Mesendoderm (in vitro differentiated cells): ENCODE measurements around the gene CYTH3.
"Not testable (repeated sequence)": the region's sequence is repeated elsewhere in the genome, so short reads cannot be mapped to it uniquely, and the experiment has no call there.

Experiments used
- DNase-seq: peaks from one replicate; pipeline ENCODE4 v3.0.0; 2013
- H2AK5ac ChIP-seq: 2 replicates; pipeline ENCODE4 v1.6.1; 2013; ENCODE audit warnings: low read length, inconsistent platforms
- H2BK120ac ChIP-seq: 2 replicates; pipeline ENCODE4 v1.6.1; 2013; ENCODE audit warnings: low read depth, mild to moderate bottlenecking, low read length, moderate library complexity, mixed read lengths
- H2BK15ac ChIP-seq: replicated peaks from 2 replicates; pipeline ENCODE4 v1.6.1; 2013; ENCODE audit warnings: low read depth, mild to moderate bottlenecking, moderate library complexity
- H2BK5ac ChIP-seq: 2 replicates; pipeline ENCODE4 v1.6.1; 2013; ENCODE audit warnings: low read length, inconsistent platforms
- H3K18ac ChIP-seq: 2 replicates; pipeline ENCODE4 v1.6.1; 2013; ENCODE audit warnings: mild to moderate bottlenecking, low read length, mixed read lengths
- H3K23ac ChIP-seq: one replicate; pipeline ENCODE4 v1.6.1; 2013; ENCODE audit warnings: low read length
- H3K27ac ChIP-seq: 2 replicates; pipeline ENCODE4 v1.5.1; 2013; ENCODE audit warnings: low read depth, mild to moderate bottlenecking, inconsistent platforms, low read length, moderate library complexity
- H3K27me3 ChIP-seq: 2 replicates; pipeline ENCODE4 v1.6.1; 2013; ENCODE audit warnings: low read length, control low read depth, mild to moderate bottlenecking, inconsistent platforms; ENCODE audit not compliant: insufficient read depth, poor library complexity
- H3K36me3 ChIP-seq: 2 replicates; pipeline ENCODE4 v1.6.1; 2013; ENCODE audit warnings: low read length, inconsistent platforms; ENCODE audit not compliant: control insufficient read depth, insufficient read depth
- H3K4ac ChIP-seq: one replicate; pipeline ENCODE4 v1.6.1; 2013; ENCODE audit warnings: low read depth, mild to moderate bottlenecking, low read length, moderate library complexity
- H3K4me1 ChIP-seq: 2 replicates; pipeline ENCODE4 v1.6.1; 2013; ENCODE audit warnings: low read depth, low read length, inconsistent platforms; ENCODE audit not compliant: control insufficient read depth
- H3K4me2 ChIP-seq: 2 replicates; pipeline ENCODE4 v1.6.1; 2013; ENCODE audit warnings: low read length
- H3K4me3 ChIP-seq: 2 replicates; pipeline ENCODE4 v1.5.1; 2013; ENCODE audit warnings: mild to moderate bottlenecking, low read length
- H3K56ac ChIP-seq: one replicate; pipeline ENCODE4 v1.6.1; 2013; ENCODE audit warnings: low read length
- H3K79me1 ChIP-seq: 2 replicates; pipeline ENCODE4 v1.6.1; 2013; ENCODE audit warnings: low read length, inconsistent platforms
- H3K79me2 ChIP-seq: 2 replicates; pipeline ENCODE4 v1.6.1; 2013; ENCODE audit warnings: mild to moderate bottlenecking, low read length; ENCODE audit not compliant: control insufficient read depth, insufficient read depth
- H3K9ac ChIP-seq: 2 replicates; pipeline ENCODE4 v1.6.1; 2013; ENCODE audit warnings: low read length, inconsistent platforms
- H4K5ac ChIP-seq: one replicate; pipeline ENCODE4 v1.6.1; 2013; ENCODE audit warnings: low read length
- H4K8ac ChIP-seq: one replicate; pipeline ENCODE4 v1.6.1; 2013; ENCODE audit warnings: low read depth, mild to moderate bottlenecking, control low read depth, low read length, moderate library complexity
- WGBS: extraction: QIAGEN DNeasy Blood & Tissue Kit; methylation state at CpG from one replicate; pipeline ENCODE4 v1.1.7; 2013; ENCODE audit warnings: low lambda C conversion rate, missing lambda C conversion rate; ENCODE audit not compliant: insufficient coverage; ENCODE audit errors: extremely low coverage; 5-methylcytosine and 5-hydroxymethylcytosine counted together

Gene CYTH3

DNA sequence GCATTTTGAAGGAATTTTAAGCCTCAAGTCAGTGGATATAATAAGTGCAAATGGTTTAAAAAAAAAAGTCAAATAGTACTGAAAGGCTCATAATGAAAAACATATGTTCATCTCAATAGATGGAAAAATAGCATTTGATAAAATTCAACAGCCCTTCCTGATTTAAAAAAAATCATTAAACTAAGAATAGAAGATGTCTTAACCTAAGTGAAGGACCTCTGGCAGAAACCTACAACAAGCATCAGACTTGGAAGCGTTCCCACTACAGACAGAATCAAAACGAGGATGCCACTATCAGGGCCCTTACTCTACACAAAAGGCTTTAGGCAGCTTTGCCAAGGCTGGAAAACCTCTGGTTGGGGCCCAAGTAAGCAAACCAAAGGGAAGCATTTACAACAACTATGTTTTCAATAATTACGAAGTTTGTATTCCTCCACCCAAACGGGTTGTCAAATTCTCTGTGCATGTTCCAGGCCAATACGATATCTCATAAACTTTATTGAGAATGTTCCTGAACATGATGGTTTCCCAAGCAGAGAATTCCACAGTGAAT lies 45.1 kb downstream of the CYTH3 start:
- no peak overlapping the region for H4K8ac ChIP-seq
- H3K27me3 ChIP-seq, result no peaks in the 10 kb centered on the region
- no peak overlapping the region for H3K27ac ChIP-seq
- H3K36me3 ChIP-seq, result no peaks in the 10 kb centered on the region
- no peak overlapping the region for H3K23ac ChIP-seq
- H2BK120ac ChIP-seq, result no peak overlapping the region
- no peak for DNase-seq
- H3K56ac ChIP-seq, result no peak overlapping the region
- H2AK5ac ChIP-seq, result no peak overlapping the region
- H3K79me1 ChIP-seq, result peaks cover 5% of the 10 kb centered on the region
- H2BK15ac ChIP-seq, result no peak overlapping the region
- no peak overlapping the region for H3K4me3 ChIP-seq
- WGBS, result no CpG with 5 or more reads among the region's 5 CpGs
- H3K9ac ChIP-seq, result no peak overlapping the region
- H2BK5ac ChIP-seq, result no peak overlapping the region
- H3K4me1 ChIP-seq, result peaks cover 2% of the 10 kb centered on the region
- no peaks in the 10 kb centered on the region for H3K79me2 ChIP-seq
- no peak overlapping the region for H4K5ac ChIP-seq
- H3K18ac ChIP-seq, result no peak overlapping the region
- H3K4me2 ChIP-seq, result no peak overlapping the region
- no peak overlapping the region for H3K4ac ChIP-seq

DNA sequence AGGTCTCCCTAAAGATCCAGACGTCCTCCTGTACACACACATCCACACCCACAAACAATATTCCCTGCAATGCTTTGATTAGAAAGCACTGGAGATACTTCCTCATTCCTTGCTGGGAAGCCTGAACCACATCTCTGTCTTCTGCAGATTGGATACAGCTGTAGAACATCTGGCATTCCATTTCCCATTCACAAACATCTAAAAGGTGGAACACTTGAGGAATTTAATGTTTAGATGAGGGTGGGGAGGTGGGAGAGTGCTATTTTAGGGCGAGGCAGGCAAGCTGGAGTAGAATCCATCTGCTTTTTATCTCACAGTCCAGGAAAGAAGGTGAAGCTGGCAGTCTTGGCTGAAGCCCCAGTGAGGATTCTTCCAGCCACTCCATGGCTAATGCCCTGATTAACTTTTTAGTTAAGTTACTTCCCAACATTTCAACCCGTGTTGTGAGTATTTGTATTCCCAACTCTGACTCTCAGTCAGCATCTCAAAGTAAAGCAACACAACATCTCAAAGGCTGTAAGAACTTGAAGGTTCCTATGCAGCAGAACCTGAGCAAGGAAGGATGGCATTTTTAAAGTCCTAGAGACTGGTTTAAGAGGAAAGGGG lies 46.1 kb downstream of the CYTH3 start:
- Histone ChIP-seq H4K5ac (no peak overlapping the region), H3K9ac (no peak overlapping the region), H3K27ac (no peak overlapping the region), H3K4me1 (peaks cover 2% of the 10 kb centered on the region), H2BK5ac (no peak overlapping the region), H3K56ac (no peak overlapping the region), H3K4me3 (no peak overlapping the region), H3K79me1 (peaks cover 5% of the 10 kb centered on the region), H3K4me2 (no peak overlapping the region), H3K18ac (no peak overlapping the region), H3K23ac (no peak overlapping the region), H3K27me3 (no peaks in the 10 kb centered on the region), H3K79me2 (no peaks in the 10 kb centered on the region), H3K4ac (no peak overlapping the region), H4K8ac (no peak overlapping the region), H2BK15ac (no peak overlapping the region), H2AK5ac (no peak overlapping the region), H3K36me3 (no peaks in the 10 kb centered on the region), H2BK120ac (no peak overlapping the region)
- no CpG with 5 or more reads among the region's 3 CpGs for WGBS
- DNase-seq, result no peak

DNA sequence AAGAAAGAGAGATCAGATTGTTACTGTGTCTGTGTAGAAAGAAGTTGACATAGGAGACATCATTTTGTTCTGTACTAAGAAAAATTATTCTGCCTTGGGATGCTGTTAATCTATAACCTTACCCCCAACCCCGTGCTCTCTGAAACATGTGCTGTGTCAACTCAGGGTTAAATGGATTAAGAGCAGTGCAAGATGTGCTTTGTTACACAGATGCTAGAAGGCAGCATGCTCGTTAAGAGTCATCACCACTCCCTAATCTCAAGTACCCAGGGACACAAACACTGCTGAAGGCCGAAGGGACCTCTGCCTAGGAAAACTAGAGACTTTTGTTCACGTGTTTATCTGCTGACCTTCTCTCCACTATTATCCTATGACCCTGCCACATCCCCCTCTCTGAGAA lies 49.0 kb downstream of the CYTH3 start:
- not testable (repeated sequence) for H2BK15ac ChIP-seq, H3K4me1 ChIP-seq, H3K4ac ChIP-seq, DNase-seq, H3K27ac ChIP-seq, H3K18ac ChIP-seq, H3K36me3 ChIP-seq, H3K56ac ChIP-seq, H3K9ac ChIP-seq, H3K79me1 ChIP-seq, H4K8ac ChIP-seq, H2AK5ac ChIP-seq, H3K27me3 ChIP-seq, H3K23ac ChIP-seq, H2BK120ac ChIP-seq, H3K4me2 ChIP-seq, H2BK5ac ChIP-seq, H4K5ac ChIP-seq, H3K4me3 ChIP-seq, H3K79me2 ChIP-seq
- no CpG with 5 or more reads among the region's 4 CpGs for WGBS

DNA sequence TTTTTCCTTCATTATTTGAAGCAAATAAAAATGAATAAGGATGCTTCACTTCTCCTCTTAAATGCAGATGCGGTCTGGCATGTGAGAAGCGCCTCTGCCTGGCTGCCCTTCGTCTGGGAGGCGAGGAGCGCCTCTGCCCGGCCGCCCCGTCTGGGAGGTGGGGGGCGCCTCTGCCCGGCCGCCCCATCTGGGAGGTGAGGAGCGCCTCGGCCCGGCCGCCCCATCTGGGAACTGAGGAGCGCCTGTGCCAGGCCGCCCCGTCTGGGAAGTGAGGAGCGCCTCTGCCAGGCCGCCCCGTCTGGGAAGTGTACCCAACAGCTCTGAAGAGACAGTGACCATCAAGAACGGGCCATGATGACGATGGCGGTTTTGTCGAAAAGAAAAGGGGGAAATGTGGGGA lies 49.4 kb downstream of the CYTH3 start:
- H3K56ac ChIP-seq, H3K4me1 ChIP-seq, H2BK5ac ChIP-seq, H3K18ac ChIP-seq, DNase-seq, H3K4me2 ChIP-seq, H2BK15ac ChIP-seq, H3K9ac ChIP-seq, H4K5ac ChIP-seq, H3K23ac ChIP-seq, H3K79me2 ChIP-seq, H2AK5ac ChIP-seq, H3K36me3 ChIP-seq, H3K27me3 ChIP-seq, H4K8ac ChIP-seq, H3K4ac ChIP-seq, H3K79me1 ChIP-seq, H3K27ac ChIP-seq, H3K4me3 ChIP-seq, H2BK120ac ChIP-seq: not testable (repeated sequence)
- no CpG with 5 or more reads among the region's 25 CpGs for WGBS

DNA sequence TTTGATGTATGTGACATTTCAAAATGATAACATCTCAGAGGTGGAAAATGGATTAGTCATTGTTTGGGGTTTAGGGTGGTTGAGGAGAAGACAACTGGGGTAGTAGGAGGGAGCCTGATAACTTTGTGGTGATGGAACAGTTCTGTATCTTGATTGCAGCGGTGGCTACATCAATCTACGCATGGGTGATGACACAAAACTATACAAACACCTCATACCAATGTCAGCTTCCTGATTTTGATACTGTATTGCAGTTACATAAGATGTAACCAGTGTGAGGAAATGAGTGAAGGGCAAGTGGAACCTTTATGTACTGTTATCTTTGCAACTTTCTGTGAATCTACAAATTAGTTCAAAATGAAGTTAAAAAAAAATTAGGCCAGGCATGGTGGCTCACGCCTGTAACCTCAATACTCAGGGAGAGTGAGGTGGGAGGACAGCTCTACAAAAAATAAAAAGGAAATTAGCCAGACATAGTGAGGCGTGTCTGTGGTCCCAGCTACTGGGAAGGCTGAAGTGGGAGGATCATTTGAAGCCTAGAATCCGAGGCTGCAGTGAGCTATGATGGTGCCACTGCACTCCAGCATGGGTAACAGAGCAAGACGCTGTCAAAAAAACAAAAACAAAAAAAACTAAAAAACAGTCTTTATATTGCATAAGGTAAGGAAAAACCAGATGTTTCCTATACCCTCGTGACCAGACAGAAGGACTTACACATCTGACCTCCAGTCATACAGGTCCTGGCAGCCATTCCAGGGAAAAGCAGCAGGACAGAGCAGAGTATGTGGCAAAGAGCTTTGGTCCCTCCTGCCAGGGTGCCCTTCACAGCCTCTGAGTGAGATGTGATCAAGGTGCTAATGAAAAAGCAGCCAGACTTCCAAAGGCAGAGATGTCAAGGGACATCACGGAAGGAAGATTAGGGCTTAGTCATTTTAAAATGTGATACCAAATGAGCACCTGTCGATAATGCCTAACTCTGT lies 50.8 kb downstream of the CYTH3 start:
- H4K8ac ChIP-seq, result no peak overlapping the region
- no peak overlapping the region for H3K23ac ChIP-seq
- H3K27ac ChIP-seq, result no peak overlapping the region
- no peak overlapping the region for H3K4me3 ChIP-seq
- H3K18ac ChIP-seq, result no peak overlapping the region
- no CpG with 5 or more reads among the region's 9 CpGs for WGBS
- H3K79me1 ChIP-seq, result peaks cover 3% of the 10 kb centered on the region
- H3K27me3 ChIP-seq, result no peaks in the 10 kb centered on the region
- no peak overlapping the region for H2BK120ac ChIP-seq
- no peak overlapping the region for H4K5ac ChIP-seq
- H3K79me2 ChIP-seq, result no peaks in the 10 kb centered on the region
- H3K4me2 ChIP-seq, result no peak overlapping the region
- H3K56ac ChIP-seq, result no peak overlapping the region
- H2AK5ac ChIP-seq, result no peak overlapping the region
- no peak overlapping the region for H3K4ac ChIP-seq
- H3K4me1 ChIP-seq, result no peaks in the 10 kb centered on the region
- no peak overlapping the region for H3K9ac ChIP-seq
- no peak for DNase-seq
- H2BK15ac ChIP-seq, result no peak overlapping the region
- H2BK5ac ChIP-seq, result no peak overlapping the region
- H3K36me3 ChIP-seq, result no peaks in the 10 kb centered on the region
